Sigmoid colon (tissue), 3 donors: ENCODE measurements around the gene TKTL1.
"Not testable (repeated sequence)": the region's sequence is repeated elsewhere in the genome, so short reads cannot be mapped to it uniquely, and the experiment has no call there.

ENCODE experiments used
- CTCF ChIP-seq, 4 experiments: fragments of 450-650 bp in 3 of 4; fragments of 200-600 bp in 1 of 4; IDR thresholded peaks; one replicate each; pipeline ENCODE4 v1.5.1; 2016 to 2019; ENCODE audit warnings: antibody characterized with exemption in 4 of 4, mild to moderate bottlenecking in 3 of 4, moderate library complexity in 2 of 4
- POLR2A ChIP-seq, 2 donors: fragments of 450-650 bp; IDR thresholded peaks; one replicate each; pipeline ENCODE4 v1.6.1; 2016; ENCODE audit warnings: antibody characterized with exemption in 2 of 2, mild to moderate bottlenecking in 2 of 2, moderate library complexity in 2 of 2

GRCh38 chrX:154269245-154269644 is 26.4 kb upstream of the TKTL1 start:
- not testable (repeated sequence) for TF ChIP-seq CTCF, POLR2A (IDR thresholded peaks at IDR 0.05)
